D341Med (cell line): Measurements from ENCODE around the gene NOL4L.
"Not testable (repeated sequence)": the region's sequence is repeated elsewhere in the genome, so short reads cannot be mapped to it uniquely, and the experiment has no call there.

ENCODE experiments used
- DNase-seq: peaks from one replicate; pipeline ENCODE4 v3.0.0; 2012; ENCODE audit warnings: low spot score

Gene NOL4L

DNA sequence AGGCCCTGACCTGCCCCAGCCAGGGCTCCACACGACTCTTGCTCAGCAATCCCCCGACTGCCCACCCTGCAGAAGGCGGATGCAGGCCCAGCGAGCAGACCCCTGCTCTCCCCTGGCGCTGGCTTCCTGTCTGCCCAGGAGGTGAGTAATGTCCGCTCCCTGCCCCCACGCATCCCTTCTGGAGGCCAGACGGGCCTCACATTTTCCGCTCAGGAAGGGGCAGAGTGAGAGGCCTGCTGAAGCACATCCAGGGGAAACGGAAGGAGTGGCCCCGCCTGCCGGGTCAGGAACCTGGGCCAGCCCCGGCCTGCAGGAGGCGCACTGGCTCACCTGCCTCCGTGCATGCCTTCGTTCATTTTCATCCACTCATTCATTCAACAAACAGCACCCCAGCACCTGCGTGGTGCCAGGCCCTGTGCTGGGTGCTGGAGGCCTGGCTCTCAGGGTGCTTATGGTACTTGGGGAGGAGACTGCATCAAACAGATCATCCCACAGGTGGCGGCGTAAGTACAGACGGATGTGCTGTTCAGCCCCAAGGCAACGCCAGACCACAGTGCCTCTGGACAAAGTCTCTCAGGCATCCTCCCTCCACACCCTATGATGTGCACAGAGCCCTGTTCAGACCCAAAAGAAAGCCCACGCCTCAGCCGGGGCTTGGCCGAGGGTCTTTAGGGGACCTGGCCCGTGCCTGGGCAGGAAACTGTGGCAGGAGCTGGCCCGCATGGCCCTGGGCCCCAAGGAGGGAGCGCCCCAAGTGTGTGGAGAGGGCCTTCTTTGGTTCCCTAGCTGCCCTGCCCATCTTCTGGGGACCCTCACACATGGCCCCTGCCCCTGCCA is 114.9 kb downstream of the NOL4L start:
- DNase-seq, result peak; percentile 80

GRCh38 chr20:32468860-32469259 is 116.3 kb downstream of the NOL4L start:
- no peak for DNase-seq

GRCh38 chr20:32468313-32468640 is 116.9 kb downstream of the NOL4L start:
- no peak for DNase-seq

DNA sequence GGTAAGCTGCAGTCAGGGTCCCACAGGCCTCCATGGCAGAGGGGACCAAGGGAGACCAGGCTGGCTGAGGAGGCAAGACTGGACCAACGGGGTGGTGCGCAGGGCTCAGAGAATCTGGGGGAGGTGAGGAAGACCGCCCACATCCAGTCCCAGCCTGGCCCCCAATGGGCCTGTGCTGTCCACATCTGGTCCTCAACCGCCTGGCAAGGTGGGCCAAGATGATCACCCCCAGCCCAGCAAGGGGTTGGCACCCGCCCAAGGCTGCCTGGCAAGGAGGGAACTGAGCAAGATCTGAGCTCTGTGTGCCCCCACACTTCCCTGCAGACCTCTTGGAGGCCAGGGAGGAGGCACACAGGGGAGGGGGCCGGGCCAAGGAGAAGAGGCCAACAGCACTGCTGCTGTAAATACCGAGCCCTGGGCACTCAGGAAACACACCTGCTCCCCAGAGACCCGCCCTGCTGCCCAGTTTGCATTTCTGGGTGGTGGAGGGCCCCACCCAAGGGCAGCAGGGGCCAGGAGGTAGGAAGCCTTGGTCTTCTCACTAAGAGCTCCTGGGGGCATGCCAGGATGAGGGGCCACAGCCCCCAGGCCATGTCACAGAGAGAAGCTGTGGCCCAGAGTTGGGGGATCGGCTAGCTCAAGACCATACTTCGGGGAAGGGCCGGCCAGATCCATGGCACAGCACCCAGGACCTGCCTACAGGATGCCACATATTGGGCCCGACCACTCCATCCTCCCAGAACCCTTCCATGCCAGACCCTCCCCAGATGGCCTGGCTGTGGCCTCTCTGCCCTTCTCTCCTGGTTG is 117.4 kb downstream of the NOL4L start:
- DNase-seq, result no peak

GRCh38 chr20:32466739-32467505 is 118.2 kb downstream of the NOL4L start:
- DNase-seq, result no peak

GRCh38 chr20:32465901-32466675 is 119.0 kb downstream of the NOL4L start:
- DNase-seq, result not testable (repeated sequence)

DNA sequence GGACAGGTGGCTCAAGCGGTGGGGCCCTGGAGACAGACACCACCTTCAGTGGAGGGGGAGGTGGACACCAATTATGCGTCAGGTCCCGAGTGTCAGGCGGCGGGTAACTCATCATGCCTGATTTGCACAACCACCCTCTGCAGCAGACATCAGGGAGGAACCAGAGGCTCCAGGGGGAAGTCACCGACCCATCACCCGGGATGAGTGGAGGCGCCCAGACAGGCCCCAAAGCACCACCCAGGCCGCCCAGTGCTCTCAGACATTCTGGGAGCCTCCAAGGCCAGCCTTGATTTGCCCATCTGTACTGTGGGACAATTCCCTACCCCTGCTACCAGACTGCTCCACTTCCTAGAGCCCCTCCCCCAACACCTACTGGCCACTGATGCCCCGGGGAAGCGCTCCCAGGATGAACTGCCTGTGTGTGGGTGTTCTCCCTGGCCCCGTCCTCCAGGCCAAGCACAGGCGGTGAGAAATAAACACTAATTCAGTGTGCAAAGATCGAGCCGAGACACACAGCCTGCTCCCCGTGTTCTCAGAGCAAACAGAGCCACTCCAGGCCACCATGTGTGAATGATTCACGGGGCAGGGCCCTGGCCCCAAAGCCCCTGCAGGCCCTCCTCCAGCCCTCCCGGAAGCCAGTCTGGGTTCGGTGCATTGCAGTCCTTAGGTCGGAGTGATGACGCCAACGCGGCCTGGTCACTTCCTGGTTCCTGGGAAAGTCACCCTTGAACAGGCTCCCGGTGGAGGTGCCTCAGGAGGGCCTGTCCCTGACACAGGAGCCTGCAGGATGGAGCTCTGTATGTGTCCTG is 119.8 kb downstream of the NOL4L start:
- no peak for DNase-seq

GRCh38 chr20:32464401-32465091 is 120.6 kb downstream of the NOL4L start:
- no peak for DNase-seq

- DNase-seq, result no peak
Observed at GRCh38 chr20:32463642-32464400, 121.3 kb downstream of the NOL4L start.

GRCh38 chr20:32462900-32463641 is 122.1 kb downstream of the NOL4L start:
- DNase-seq, result no peak

DNA sequence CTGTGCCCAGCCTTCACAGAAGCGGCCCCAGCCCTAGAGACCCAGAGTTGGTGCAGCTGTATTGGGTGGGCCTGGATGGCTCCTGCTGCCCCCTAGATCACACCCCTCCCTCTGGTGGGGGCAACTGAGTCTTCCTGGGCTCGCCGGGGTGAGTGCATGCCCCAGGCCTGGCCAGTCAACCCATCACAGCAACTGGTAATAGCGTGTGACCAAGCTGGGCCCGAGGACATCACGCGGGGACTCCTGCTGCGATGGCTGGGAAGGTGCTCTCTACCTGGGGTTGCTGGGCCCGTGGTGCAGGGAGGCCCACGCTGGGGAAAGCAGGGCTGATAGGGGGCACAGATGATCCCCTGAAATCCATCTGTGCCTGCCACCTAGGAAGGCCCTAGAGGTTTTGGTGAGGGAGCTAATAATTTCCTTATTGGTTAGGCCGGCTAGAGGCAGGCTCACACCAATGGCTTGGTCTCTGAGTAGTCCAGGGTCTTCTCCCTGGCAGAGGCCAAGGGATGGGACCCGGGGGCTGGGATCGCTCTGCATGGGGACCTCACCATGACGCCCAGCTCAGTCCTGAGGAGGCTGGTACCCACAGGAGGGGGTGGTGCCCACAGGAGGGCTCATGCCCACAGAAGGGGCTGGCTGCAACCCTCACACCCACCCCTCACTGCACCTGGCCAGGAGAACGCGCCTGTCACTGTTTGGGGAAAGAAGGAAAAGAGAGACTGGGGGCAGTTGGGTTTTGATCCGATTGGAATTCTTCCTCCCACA is 123.1 kb downstream of the NOL4L start:
- DNase-seq, result no peak

GRCh38 chr20:32460683-32461320 is 124.3 kb downstream of the NOL4L start:
- DNase-seq, result no peak

DNA sequence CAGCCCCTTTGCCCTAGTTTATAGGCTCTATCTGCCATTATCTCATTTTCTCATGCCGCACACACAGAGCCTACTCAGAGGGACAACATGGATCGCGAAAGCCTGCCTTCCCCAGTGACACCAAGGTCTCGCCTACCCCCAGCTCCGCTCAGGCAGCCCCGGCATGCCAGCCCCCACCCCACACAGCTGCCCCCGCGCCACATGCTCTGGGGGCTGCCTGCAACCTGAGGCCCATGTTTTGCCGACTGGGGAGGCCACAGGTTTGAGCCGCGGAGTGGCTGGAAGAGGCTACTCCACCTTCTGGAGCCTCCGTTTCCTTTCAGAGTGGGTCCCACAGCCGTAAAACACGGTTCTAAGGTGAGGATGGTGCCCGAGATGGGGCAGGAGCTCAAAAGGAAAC is 124.9 kb downstream of the NOL4L start:
- no peak for DNase-seq

GRCh38 chr20:32458837-32459220 is 126.3 kb downstream of the NOL4L start:
- DNase-seq, result no peak

GRCh38 chr20:32458061-32458836 is 126.9 kb downstream of the NOL4L start:
- no peak for DNase-seq

- peak; percentile 93 for DNase-seq
Observed at GRCh38 chr20:32457479-32457986, 127.6 kb downstream of the NOL4L start.
